Liver (tissue), 9 donors: ENCODE data around the gene BEX3. TPM values are rescaled to one million over a fixed set of nuclear protein-coding genes. Genes with fewer than 3 reads are reported as not detected.

Experiments
- DNase-seq: peaks from one replicate; pipeline ENCODE4 v3.0.0-alpha.2; 2017; ENCODE audit warnings: low spot score
- H3K27ac ChIP-seq, 2 donors: one replicate each; pipeline ENCODE4 v1.7.0; 2013; ENCODE audit warnings: inconsistent platforms in 2 of 2, low read length in 2 of 2, control low read depth in 1 of 2, low read depth in 1 of 2, mild to moderate bottlenecking in 1 of 2
- H3K27me3 ChIP-seq, 4 donors: one replicate each; pipeline versions ENCODE4 v1.6.1 to v1.7.0; 2013; ENCODE audit warnings: low read length in 3 of 4, inconsistent platforms in 1 of 4, mild to moderate bottlenecking in 1 of 4, moderate library complexity in 1 of 4; ENCODE audit not compliant: control insufficient read depth in 4 of 4, insufficient read depth in 4 of 4
- H3K36me3 ChIP-seq, 4 donors: one replicate each; pipeline versions ENCODE4 v1.6.1 to v1.7.0; 2013; ENCODE audit warnings: low read length in 3 of 4, mild to moderate bottlenecking in 3 of 4, low read depth in 1 of 4, moderate library complexity in 1 of 4; ENCODE audit not compliant: control insufficient read depth in 4 of 4, insufficient read depth in 3 of 4
- H3K4me1 ChIP-seq, 4 donors: one replicate each; pipeline versions ENCODE4 v1.6.1 to v1.7.0; 2013; ENCODE audit warnings: low read length in 3 of 4, mild to moderate bottlenecking in 3 of 4, moderate library complexity in 1 of 4; ENCODE audit not compliant: control insufficient read depth in 4 of 4, insufficient read depth in 4 of 4
- H3K4me3 ChIP-seq, 3 donors: one replicate each; pipeline versions ENCODE4 v1.6.1 to v1.7.0; 2013; ENCODE audit warnings: low read length in 3 of 3, control low read depth in 1 of 3, low read depth in 1 of 3, mild to moderate bottlenecking in 1 of 3
- H3K9ac ChIP-seq, 2 donors: one replicate each; pipeline ENCODE4 v1.7.0; 2013; ENCODE audit warnings: low read length in 2 of 2, mild to moderate bottlenecking in 2 of 2, moderate library complexity in 2 of 2, control low read depth in 1 of 2, low read depth in 1 of 2
- H3K9me3 ChIP-seq, 4 donors: one replicate each; pipeline versions ENCODE4 v1.6.1 to v1.7.0; 2013; ENCODE audit warnings: low read length in 3 of 4; ENCODE audit not compliant: control insufficient read depth in 4 of 4
- FOXA1 ChIP-seq: IDR thresholded peaks from 2 replicates; pipeline ENCODE4 v1.6.1; 2016; ENCODE audit warnings: antibody characterized with exemption
- FOXA2 ChIP-seq: IDR thresholded peaks from 2 replicates; pipeline ENCODE4 v1.6.1; 2016; ENCODE audit warnings: antibody characterized with exemption
- HNF4A ChIP-seq, 2 donors: conservative IDR thresholded peaks; 2 replicates each; pipeline ENCODE4 v1.6.1; 2016; ENCODE audit warnings: antibody characterized with exemption in 2 of 2, mild to moderate bottlenecking in 2 of 2
- JUND ChIP-seq, 2 donors: IDR thresholded peaks; 2 replicates each; pipeline ENCODE4 v1.6.1; 2016; ENCODE audit warnings: antibody characterized with exemption in 2 of 2
- MAX ChIP-seq: IDR thresholded peaks from 2 replicates; pipeline ENCODE4 v1.6.1; 2016; ENCODE audit warnings: antibody characterized with exemption
- NR2F2 ChIP-seq: IDR thresholded peaks from 2 replicates; pipeline ENCODE4 v1.6.1; 2016; ENCODE audit warnings: antibody characterized with exemption
- RAD21 ChIP-seq, 2 donors: IDR thresholded peaks; 2 replicates each; pipeline ENCODE4 v1.6.1; 2016; ENCODE audit warnings: antibody characterized with exemption in 2 of 2, mild to moderate bottlenecking in 2 of 2
- REST ChIP-seq: IDR thresholded peaks from 2 replicates; pipeline ENCODE4 v1.6.1; 2016; ENCODE audit warnings: antibody characterized with exemption, mild to moderate bottlenecking
- RXRA ChIP-seq, 2 donors: IDR thresholded peaks; 2 replicates each; pipeline ENCODE4 v1.6.1; 2017 to 2018; ENCODE audit warnings: antibody characterized with exemption in 2 of 2, mild to moderate bottlenecking in 1 of 2
- SP1 ChIP-seq: IDR thresholded peaks from 2 replicates; pipeline ENCODE4 v1.6.1; 2018; ENCODE audit warnings: antibody characterized with exemption, mild to moderate bottlenecking
- TAF1 ChIP-seq: conservative IDR thresholded peaks from 2 replicates; pipeline ENCODE4 v1.6.1; 2016; ENCODE audit warnings: antibody characterized with exemption, mild to moderate bottlenecking
- YY1 ChIP-seq: IDR thresholded peaks from 2 replicates; pipeline ENCODE4 v1.6.1; 2016; ENCODE audit warnings: antibody characterized with exemption, mild to moderate bottlenecking
- WGBS: extraction: QIAGEN DNeasy Blood & Tissue Kit; methylation state at CpG from one replicate; pipeline ENCODE4 v1.1.7; 2013; 5-methylcytosine and 5-hydroxymethylcytosine counted together
- polyA plus RNA-seq, 2 donors: library from polyadenylated mRNA; stranded (reverse) in 1 of 2; unstranded in 1 of 2; fragments of 200-250 nt in 1 of 2; fragments of >200 nt in 1 of 2; fragmentation: Nextera tagmentation in 1 of 2; extraction: Ambion mirVana in 1 of 2; gene quantifications; one replicate each; pipeline versions ENCODE4 v1.2.1 to v1.2.3, GENCODE V29; 2013 to 2015
- total RNA-seq, 2 donors: library from RNA; depleted of rRNA; stranded (reverse); fragments of >200 nt; gene quantifications; one replicate each; pipeline ENCODE4 v1.2.3, GENCODE V29; 2014
- TF ChIP-seq, protein P1 (sequence below): IDR thresholded peaks from 2 replicates; pipeline ENCODE4 v1.6.1; 2016; ENCODE audit warnings: antibody characterized with exemption
- TF ChIP-seq, protein P2 (sequence below): fragments of 150-350 bp; IDR thresholded peaks from 2 replicates; pipeline ENCODE4 v1.5.1; 2017; ENCODE audit warnings: improper control_type of control experiment, low read depth, low read length; ENCODE audit not compliant: missing input control
- TF ChIP-seq, protein P3 (sequence below): IDR thresholded peaks from 2 replicates; pipeline ENCODE4 v1.6.1; 2016; ENCODE audit warnings: antibody characterized with exemption
- donor health status: healthy.
- donor health status: healthy.
- donor health status: healthy.
- donor health status: healthy.
- donor health status: healthy.

The BEX3 gene
- total and polyA plus RNA-seq, 4 donors, result 21.9 to 77.4 (median 57.3) TPM

- H3K9me3 ChIP-seq, result no peaks in the 10 kb centered on the region
- no peak overlapping the region for H3K9ac ChIP-seq
- peak overlapping the region; percentile 2 to 80 (median 60) for H3K4me3 ChIP-seq
- peaks cover 0 to 4% (median 0%) of the 10 kb centered on the region in 4 donors for H3K4me1 ChIP-seq
- TF ChIP-seq, protein P1, sequence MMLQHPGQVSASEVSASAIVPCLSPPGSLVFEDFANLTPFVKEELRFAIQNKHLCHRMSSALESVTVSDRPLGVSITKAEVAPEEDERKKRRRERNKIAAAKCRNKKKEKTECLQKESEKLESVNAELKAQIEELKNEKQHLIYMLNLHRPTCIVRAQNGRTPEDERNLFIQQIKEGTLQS, result no peak
- TF ChIP-seq FOXA1 (no peak), YY1 (peak; percentile 71)
- no peak for DNase-seq
- peaks cover 0 to 2% (median 0%) of the 10 kb centered on the region in 4 donors for H3K27me3 ChIP-seq
- H3K27ac ChIP-seq, result peak overlapping the region; percentile 25 to 28
- H3K36me3 ChIP-seq, result no peaks in the 10 kb centered on the region
- WGBS, result 1% methylated on average over 19 of the region's 19 CpGs
Observed at GRCh38 chrX:103376979-103377324, 614 bp downstream of the BEX3 start.

DNA sequence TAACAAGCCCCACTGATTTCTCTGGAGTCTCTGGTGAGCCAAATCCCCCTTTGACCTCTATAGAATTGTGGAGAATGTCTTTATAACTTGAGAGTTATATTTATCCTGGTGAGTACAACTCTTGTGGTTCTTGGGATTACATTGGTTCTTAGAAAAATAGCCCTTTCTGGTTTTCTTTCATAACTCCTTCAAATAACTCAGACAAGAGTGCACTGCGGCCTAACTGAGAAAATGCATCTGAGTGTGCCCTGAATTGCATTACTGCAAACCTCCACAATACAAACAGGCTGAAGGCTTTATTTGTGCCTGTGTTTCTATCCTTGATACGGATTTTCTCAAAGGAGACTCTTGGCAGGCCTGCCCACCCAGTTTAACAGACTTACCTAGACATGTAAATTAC lies 2.7 kb downstream of the BEX3 start:
- Histone ChIP-seq H3K9me3 (no peaks in the 10 kb centered on the region), H3K4me3 (no peak overlapping the region), H3K27ac (no peak overlapping the region), H3K36me3 (no peaks in the 10 kb centered on the region), H3K9ac (no peak overlapping the region), H3K4me1 (peaks cover 0 to 4% (median 0%) of the 10 kb centered on the region in 4 donors), H3K27me3 (peaks cover 0 to 2% (median 0%) of the 10 kb centered on the region in 4 donors)
- TF ChIP-seq MAX (no peak), JUND (IDR thresholded peaks at IDR 0.05) (no peak), TAF1 (no peak), SP1 (no peak), HNF4A (conservative IDR thresholded peaks at IDR 0.05) (no peak), FOXA1 (no peak), YY1 (no peak), RXRA (IDR thresholded peaks at IDR 0.05) (no peak), RAD21 (IDR thresholded peaks at IDR 0.05) (no peak)
- TF ChIP-seq, protein P2, sequence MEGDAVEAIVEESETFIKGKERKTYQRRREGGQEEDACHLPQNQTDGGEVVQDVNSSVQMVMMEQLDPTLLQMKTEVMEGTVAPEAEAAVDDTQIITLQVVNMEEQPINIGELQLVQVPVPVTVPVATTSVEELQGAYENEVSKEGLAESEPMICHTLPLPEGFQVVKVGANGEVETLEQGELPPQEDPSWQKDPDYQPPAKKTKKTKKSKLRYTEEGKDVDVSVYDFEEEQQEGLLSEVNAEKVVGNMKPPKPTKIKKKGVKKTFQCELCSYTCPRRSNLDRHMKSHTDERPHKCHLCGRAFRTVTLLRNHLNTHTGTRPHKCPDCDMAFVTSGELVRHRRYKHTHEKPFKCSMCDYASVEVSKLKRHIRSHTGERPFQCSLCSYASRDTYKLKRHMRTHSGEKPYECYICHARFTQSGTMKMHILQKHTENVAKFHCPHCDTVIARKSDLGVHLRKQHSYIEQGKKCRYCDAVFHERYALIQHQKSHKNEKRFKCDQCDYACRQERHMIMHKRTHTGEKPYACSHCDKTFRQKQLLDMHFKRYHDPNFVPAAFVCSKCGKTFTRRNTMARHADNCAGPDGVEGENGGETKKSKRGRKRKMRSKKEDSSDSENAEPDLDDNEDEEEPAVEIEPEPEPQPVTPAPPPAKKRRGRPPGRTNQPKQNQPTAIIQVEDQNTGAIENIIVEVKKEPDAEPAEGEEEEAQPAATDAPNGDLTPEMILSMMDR, result no peak
- TF ChIP-seq, protein P3, sequence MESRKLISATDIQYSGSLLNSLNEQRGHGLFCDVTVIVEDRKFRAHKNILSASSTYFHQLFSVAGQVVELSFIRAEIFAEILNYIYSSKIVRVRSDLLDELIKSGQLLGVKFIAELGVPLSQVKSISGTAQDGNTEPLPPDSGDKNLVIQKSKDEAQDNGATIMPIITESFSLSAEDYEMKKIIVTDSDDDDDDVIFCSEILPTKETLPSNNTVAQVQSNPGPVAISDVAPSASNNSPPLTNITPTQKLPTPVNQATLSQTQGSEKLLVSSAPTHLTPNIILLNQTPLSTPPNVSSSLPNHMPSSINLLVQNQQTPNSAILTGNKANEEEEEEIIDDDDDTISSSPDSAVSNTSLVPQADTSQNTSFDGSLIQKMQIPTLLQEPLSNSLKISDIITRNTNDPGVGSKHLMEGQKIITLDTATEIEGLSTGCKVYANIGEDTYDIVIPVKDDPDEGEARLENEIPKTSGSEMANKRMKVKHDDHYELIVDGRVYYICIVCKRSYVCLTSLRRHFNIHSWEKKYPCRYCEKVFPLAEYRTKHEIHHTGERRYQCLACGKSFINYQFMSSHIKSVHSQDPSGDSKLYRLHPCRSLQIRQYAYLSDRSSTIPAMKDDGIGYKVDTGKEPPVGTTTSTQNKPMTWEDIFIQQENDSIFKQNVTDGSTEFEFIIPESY, result no peak
- DNase-seq, result no peak
- WGBS, result 91% methylated on average over 2 of the region's 2 CpGs

DNA sequence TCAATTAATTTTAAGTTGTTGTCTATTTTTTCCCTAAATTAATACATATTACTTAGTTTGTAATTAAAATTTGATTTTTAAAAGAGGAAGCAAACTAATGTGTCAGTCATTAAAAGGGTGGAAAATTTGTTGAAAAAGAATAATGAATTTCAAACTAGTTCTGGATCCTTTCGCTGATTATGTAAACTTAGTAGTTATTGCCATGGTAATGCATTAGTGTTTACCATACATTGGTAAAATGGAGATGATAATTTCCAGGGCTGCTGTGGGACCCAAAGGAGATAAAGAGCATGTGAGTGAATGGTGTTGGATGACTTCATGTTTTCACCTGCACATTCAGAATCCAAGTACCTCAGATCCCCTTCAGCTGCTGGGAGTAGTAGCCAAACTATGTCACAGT lies 6.5 kb downstream of the BEX3 start:
- no peak for TF ChIP-seq TAF1
- TF ChIP-seq REST, result no peak
- TF ChIP-seq YY1, result no peak
- no peak for TF ChIP-seq FOXA2
- TF ChIP-seq, protein P2, result no peak
- TF ChIP-seq, protein P3, result no peak
- no peak for TF ChIP-seq NR2F2
- TF ChIP-seq HNF4A (conservative IDR thresholded peaks at IDR 0.05), result no peak
- TF ChIP-seq RXRA (IDR thresholded peaks at IDR 0.05), result no peak

More for the DNA sequence above, 6.5 kb downstream of the BEX3 start:
- Histone ChIP-seq H3K4me1 (no peaks in the 10 kb centered on the region), H3K9me3 (no peaks in the 10 kb centered on the region), H3K4me3 (no peak overlapping the region), H3K27ac (no peak overlapping the region), H3K9ac (no peak overlapping the region), H3K27me3 (no peaks in the 10 kb centered on the region), H3K36me3 (no peaks in the 10 kb centered on the region)
- WGBS, result 94% methylated on average over 1 of the region's 1 CpG
- no peak for DNase-seq
